Endothelial cell of umbilical vein (primary cell): ENCODE measurements around the gene NRCAM. TPM values are rescaled to one million over a fixed set of nuclear protein-coding genes. Genes with fewer than 3 reads are reported as not detected.

Source experiments
- BruUV-seq: library from RNA; stranded (reverse); fragments of 400-500 nt; replicated peaks from 2 replicates; lab custom pipeline; 2021; lab: Mats Ljungman, UMichigan
- CTCF ChIA-PET: fragments of 300-600, 350-600 bp; sonication (Branson Sonifier 250); formaldehyde crosslinking; loops from one replicate; lab custom pipeline; 2021; ENCODE audit warnings: antibody characterized with exemption, inconsistent platforms; lab: Charles Lee
- POLR2A ChIA-PET: fragments of 300-600, 350-600 bp; sonication (Branson Sonifier 250); formaldehyde crosslinking; loops from one replicate; lab custom pipeline; 2021; ENCODE audit warnings: antibody characterized with exemption, inconsistent platforms; lab: Charles Lee
- DNase-seq: peaks from one replicate; pipeline ENCODE4 v3.0.0-alpha.2; 2011; ENCODE audit warnings: low read depth, low spot score
- FAIRE-seq: peaks from 2 replicates; lab custom pipeline; 2011; peaks lifted over from hg19 to GRCh38; lab: Jason Lieb, UNC
- H2AFZ ChIP-seq: 2 replicates; pipeline ENCODE4 v1.6.0; 2012; ENCODE audit warnings: low read depth, low read length, control low read depth, inconsistent platforms
- H3K27ac ChIP-seq: 2 replicates; pipeline ENCODE4 v1.5.1; 2011; ENCODE audit warnings: low read depth, mild to moderate bottlenecking, control low read depth, low read length, moderate library complexity; ENCODE audit not compliant: insufficient read depth
- H3K27me3 ChIP-seq, 2 experiments: 2 replicates each; pipeline versions ENCODE4 v1.6.0 to v1.6.1; 2011; ENCODE audit warnings: low read length in 2 of 2, mixed read lengths in 1 of 2; ENCODE audit not compliant: control insufficient read depth in 2 of 2, insufficient read depth in 2 of 2
- H3K36me3 ChIP-seq, 2 experiments: 2 replicates in 1 of 2; 3 replicates in 1 of 2; pipeline ENCODE4 v1.5.1; 2011; ENCODE audit warnings: low read length in 2 of 2, mild to moderate bottlenecking in 1 of 2, moderate library complexity in 1 of 2; ENCODE audit not compliant: control insufficient read depth in 2 of 2, insufficient read depth in 2 of 2; ENCODE audit errors: extremely low read depth in 1 of 2
- H3K4me1 ChIP-seq: 3 replicates; pipeline ENCODE4 v1.5.1; 2011; ENCODE audit warnings: mild to moderate bottlenecking, low read length; ENCODE audit not compliant: control insufficient read depth, insufficient read depth; ENCODE audit errors: extremely low read depth
- H3K4me2 ChIP-seq: 2 replicates; pipeline ENCODE4 v1.6.1; 2011; ENCODE audit warnings: low read length, control low read depth, mixed read lengths; ENCODE audit not compliant: insufficient read depth
- H3K4me3 ChIP-seq, 3 experiments: fragments of 200-600 bp in 1 of 3; sonication (generic), shearing (Covaris generic) in 1 of 3; replicated peaks in 1 of 3; 2 replicates each; pipeline ENCODE4 v1.5.1; 2011 to 2016; ENCODE audit warnings: control low read depth in 3 of 3, low read length in 3 of 3, mild to moderate bottlenecking in 2 of 3, inconsistent platforms in 1 of 3, low read depth in 1 of 3, moderate library complexity in 1 of 3; ENCODE audit not compliant: insufficient read depth in 1 of 3
- H3K79me2 ChIP-seq: 2 replicates; pipeline ENCODE4 v1.6.0; 2012; ENCODE audit warnings: low read length, inconsistent platforms; ENCODE audit not compliant: control insufficient read depth, insufficient read depth
- H3K9ac ChIP-seq: replicated peaks from 2 replicates; pipeline ENCODE3; 2011; ENCODE audit warnings: low read length, control low read depth; ENCODE audit not compliant: insufficient read depth; ENCODE audit errors: extremely low read depth
- H3K9me1 ChIP-seq: replicated peaks from 3 replicates; pipeline ENCODE4 v1.6.0; 2011; ENCODE audit warnings: mild to moderate bottlenecking, low read length; ENCODE audit not compliant: control insufficient read depth, insufficient read depth; ENCODE audit errors: extremely low read depth
- H3K9me3 ChIP-seq: replicated peaks from 2 replicates; pipeline ENCODE4 v1.5.1; 2012; ENCODE audit warnings: low read length, inconsistent platforms; ENCODE audit not compliant: control insufficient read depth, insufficient read depth
- H4K20me1 ChIP-seq: replicated peaks from 2 replicates; pipeline ENCODE3; 2011; ENCODE audit warnings: mild to moderate bottlenecking, low read length; ENCODE audit not compliant: control insufficient read depth, insufficient read depth; ENCODE audit errors: extremely low read depth
- CTCF ChIP-seq, 2 donors: IDR thresholded peaks; 1 replicate in 1 of 2; 2 replicates in 1 of 2; pipeline ENCODE4 v1.5.1; 2011; ENCODE audit warnings: low read length in 2 of 2, mild to moderate bottlenecking in 2 of 2, moderate library complexity in 2 of 2, control low read depth in 1 of 2, inconsistent platforms in 1 of 2, low read depth in 1 of 2; ENCODE audit not compliant: insufficient read depth in 1 of 2; ENCODE audit errors: extremely low read depth in 1 of 2
- EZH2 ChIP-seq: IDR thresholded peaks from 2 replicates; pipeline ENCODE4 v1.6.1; 2012; ENCODE audit warnings: borderline replicate concordance, low read depth, mild to moderate bottlenecking, moderate library complexity, low read length, inconsistent platforms; ENCODE audit not compliant: severe bottlenecking
- FOS ChIP-seq: IDR thresholded peaks from 2 replicates; pipeline ENCODE4 v1.6.1; 2011; ENCODE audit warnings: mild to moderate bottlenecking, low read length, moderate library complexity, borderline replicate concordance; ENCODE audit not compliant: insufficient read depth
- GATA2 ChIP-seq: IDR thresholded peaks from 2 replicates; pipeline ENCODE4 v1.7.0; 2011; ENCODE audit warnings: low read depth, mild to moderate bottlenecking, moderate library complexity, mixed read lengths, low read length; ENCODE audit not compliant: insufficient read length, insufficient read depth
- JUN ChIP-seq: IDR thresholded peaks from 2 replicates; pipeline ENCODE4 v1.6.1; 2011; ENCODE audit warnings: borderline replicate concordance, low read depth; ENCODE audit not compliant: insufficient read length, insufficient read depth
- MAX ChIP-seq: IDR thresholded peaks from 2 replicates; pipeline ENCODE4 v1.6.1; 2011; ENCODE audit not compliant: insufficient read depth, insufficient read length
- MYC ChIP-seq: IDR thresholded peaks from one replicate; pipeline ENCODE4 v1.6.1; 2011; ENCODE audit warnings: mild to moderate bottlenecking, low read depth, low read length
- POLR2A ChIP-seq: IDR thresholded peaks from 2 replicates; pipeline ENCODE4 v1.6.1; 2012; ENCODE audit warnings: low read depth, mild to moderate bottlenecking, control low read depth, low read length
- POLR2AphosphoS5 ChIP-seq: IDR thresholded peaks from 2 replicates; pipeline ENCODE4 v1.6.1; 2012; ENCODE audit warnings: low read depth, mild to moderate bottlenecking, control low read depth, low read length, moderate library complexity; ENCODE audit not compliant: insufficient read depth
- dilution Hi-C: fragments of 300-500 bp; cut with MboI; formaldehyde crosslinking; loops from one replicate; pipeline ENCODE4 v1.15.0; 2019; ENCODE audit warnings: low sequenced_read_pairs; ENCODE audit not compliant: extremely low pct_ligation_motif_present
- intact Hi-C: fragments of 100-400 bp; cut with micrococcal nuclease; formaldehyde crosslinking; loops from one replicate; pipeline ENCODE4 v1.10.0; 2022
- polyA plus RNA-seq, 4 experiments: library from polyadenylated mRNA; depleted of rRNA in 3 of 4; stranded (reverse) in 3 of 4; unstranded in 1 of 4; fragments of >200 nt; gene quantifications; 2 replicates each; pipeline versions ENCODE4 v1.2.1 to v1.2.3, GENCODE V29; 2011 to 2012; ENCODE audit warnings: missing spikeins in 1 of 4
- total RNA-seq: library from RNA; stranded (reverse); gene quantifications from 2 replicates; pipeline ENCODE4 v1.2.3, GENCODE V29; 2021

The NRCAM gene
- total and polyA plus RNA-seq, 2 donors (not counting 3 experiments of a cell fraction or from before 2014, with no cell fraction given), result 26.0 to 47.6 TPM

GRCh38 chr7:108293149-108293612 is 163.1 kb downstream of the NRCAM start:
- Histone ChIP-seq H3K36me3 (no peaks in the 10 kb centered on the region), H3K4me1 (peaks cover 63% of the 10 kb centered on the region), H3K27me3 (no peaks in the 10 kb centered on the region), H3K27ac (peak overlapping the region; percentile 88), H4K20me1 (no peaks in the 10 kb centered on the region), H2AFZ (no peak overlapping the region), H3K79me2 (peaks cover 18% of the 10 kb centered on the region), H3K9me1 (no peaks in the 10 kb centered on the region), H3K9ac (peak overlapping the region; percentile 74), H3K9me3 (no peaks in the 10 kb centered on the region), H3K4me3 (peak overlapping the region in 1 of 3 experiments; percentile 1), H3K4me2 (peak overlapping the region; percentile 31)
- TF ChIP-seq MYC (no peak), POLR2AphosphoS5 (peak; percentile 90), MAX (no peak), FOS (peak; percentile 68), CTCF (IDR thresholded peaks at IDR 0.05; ENCODE audit: extremely low read depth in 1 of 2, insufficient read depth in 1 of 2, low read depth in 1 of 2, low read length in 2 of 2) (no peak), GATA2 (peak; percentile 93), EZH2 (no peak), POLR2A (peak; percentile 51), JUN (peak; percentile 75)
- no TSS peak for BruUV-seq
- FAIRE-seq (peak; percentile 86), DNase-seq (peak; percentile 91)
- intact Hi-C loops, result loop anchor here (1.0 to 10.0 kb wide), 8 partner anchors 10 to 278 kb away; no protein-coding TSS in a partner anchor
- POLR2A ChIA-PET, result no interaction called here
- dilution Hi-C loops, result no loop called here
- CTCF ChIA-PET, result interaction anchor here (0.8 to 2.9 kb wide), 8 partner anchors 9 to 204 kb away, joined by 3 to 18 read pairs (median 3); no protein-coding TSS in a partner anchor
